Bronchial epithelial cell (primary cell): ENCODE results near the gene GEN1. TPM values are rescaled to one million over a fixed set of nuclear protein-coding genes. Genes with fewer than 3 reads are reported as not detected.

Experiments
- total RNA-seq: library from RNA; depleted of rRNA; stranded (reverse); fragments of >200 nt; gene quantifications from 2 replicates; pipeline ENCODE4 v1.2.1, GENCODE V29; 2014

Gene GEN1
- total RNA-seq, 1 donor from 2014 or later = 2.6 TPM

Other genes with a start within 250 kb of the GEN1 start
- 0.13 TPM in 1 of 2 replicates, not detected in the other for gene RAD51AP2, start 235.7 kb upstream of the GEN1 start, total RNA-seq
- 0.64 and 1.6 TPM in 2 replicates for gene VSNL1, start 213.4 kb upstream of the GEN1 start, total RNA-seq
- gene SMC6, start 328 bp upstream of the GEN1 start, total RNA-seq = 20.5 and 23.0 TPM in 2 replicates
- not detected in 2 replicates for gene MSGN1, start 62.3 kb downstream of the GEN1 start, total RNA-seq
- 3.7 and 6.8 TPM in 2 replicates for gene KCNS3, start 124.5 kb downstream of the GEN1 start, total RNA-seq